ENCODE data around the gene SPINDOC. TPM values are rescaled to one million over a fixed set of nuclear protein-coding genes. Genes with fewer than 3 reads are reported as not detected.

Gene SPINDOC
- total RNA-seq, 2 donors from 2014 or later = 96.1 to 103 TPM

DNA sequence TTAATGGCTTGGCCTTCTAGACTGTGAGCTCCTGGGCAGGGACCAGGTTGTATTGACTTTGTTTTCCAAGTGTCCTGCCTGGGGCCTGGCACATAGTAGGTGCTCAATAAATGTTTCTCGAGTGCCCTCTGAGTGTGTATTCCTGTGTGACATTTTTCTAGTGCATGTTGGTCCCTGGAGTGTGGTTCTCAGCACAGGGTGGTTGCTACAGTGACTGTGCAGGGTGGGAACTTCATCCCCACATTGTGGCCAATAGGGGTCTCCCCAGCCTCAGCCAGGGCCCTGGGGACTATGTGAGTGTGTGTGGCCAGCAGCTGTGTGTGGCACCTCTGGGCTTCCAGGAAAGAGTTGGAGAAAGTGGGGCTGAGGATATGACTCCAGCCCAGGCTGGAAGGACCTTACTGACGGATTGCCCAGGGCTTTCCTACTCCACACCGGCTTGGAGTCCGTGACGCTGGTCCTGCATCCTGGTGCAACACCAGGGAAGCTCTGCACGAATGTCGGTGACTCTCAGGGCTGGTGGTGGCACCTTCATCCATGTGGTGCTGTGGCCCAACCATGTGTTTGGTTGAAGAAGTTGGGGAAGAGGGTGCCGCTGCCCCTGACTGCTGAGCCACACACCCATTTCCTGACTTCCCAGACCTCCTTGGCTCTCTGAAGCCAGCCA, 16.7 kb downstream of the SPINDOC start:
- peak overlapping the region; percentile 27 for H3K27ac Mint-ChIP-seq
- H3K27ac ChIP-seq (ENCODE audit: low read depth, low read length) = no peak overlapping the region
- TF ChIP-seq, protein P1, sequence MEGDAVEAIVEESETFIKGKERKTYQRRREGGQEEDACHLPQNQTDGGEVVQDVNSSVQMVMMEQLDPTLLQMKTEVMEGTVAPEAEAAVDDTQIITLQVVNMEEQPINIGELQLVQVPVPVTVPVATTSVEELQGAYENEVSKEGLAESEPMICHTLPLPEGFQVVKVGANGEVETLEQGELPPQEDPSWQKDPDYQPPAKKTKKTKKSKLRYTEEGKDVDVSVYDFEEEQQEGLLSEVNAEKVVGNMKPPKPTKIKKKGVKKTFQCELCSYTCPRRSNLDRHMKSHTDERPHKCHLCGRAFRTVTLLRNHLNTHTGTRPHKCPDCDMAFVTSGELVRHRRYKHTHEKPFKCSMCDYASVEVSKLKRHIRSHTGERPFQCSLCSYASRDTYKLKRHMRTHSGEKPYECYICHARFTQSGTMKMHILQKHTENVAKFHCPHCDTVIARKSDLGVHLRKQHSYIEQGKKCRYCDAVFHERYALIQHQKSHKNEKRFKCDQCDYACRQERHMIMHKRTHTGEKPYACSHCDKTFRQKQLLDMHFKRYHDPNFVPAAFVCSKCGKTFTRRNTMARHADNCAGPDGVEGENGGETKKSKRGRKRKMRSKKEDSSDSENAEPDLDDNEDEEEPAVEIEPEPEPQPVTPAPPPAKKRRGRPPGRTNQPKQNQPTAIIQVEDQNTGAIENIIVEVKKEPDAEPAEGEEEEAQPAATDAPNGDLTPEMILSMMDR (conservative IDR thresholded peaks at IDR 0.05) = peak; percentile 69
- H3K9me3 Mint-ChIP-seq = no peaks in the 10 kb centered on the region
- H3K27me3 Mint-ChIP-seq (ENCODE audit: insufficient read depth) = no peaks in the 10 kb centered on the region
- peaks cover 19% of the 10 kb centered on the region for H3K36me3 ChIP-seq (ENCODE audit: control insufficient read depth, insufficient read depth, low read length)
- WGBS, 2 experiments (ENCODE audit: insufficient coverage in 1 of 2, insufficient read length in 1 of 2) = 93 to 100% methylated on average over 5 to 7 of the region's 8 CpGs
- no peaks in the 10 kb centered on the region for H3K27me3 ChIP-seq (ENCODE audit: control insufficient read depth, insufficient read depth, low read length, poor library complexity, severe bottlenecking)
- peak; percentile 83 for DNase-seq
- H3K9ac ChIP-seq (ENCODE audit: extremely low read depth, low read length, poor library complexity, severe bottlenecking) = no peak overlapping the region
- H3K4me3 Mint-ChIP-seq = no peak overlapping the region
- H3K36me3 Mint-ChIP-seq (ENCODE audit: low read depth) = peaks cover 24% of the 10 kb centered on the region
- no peaks in the 10 kb centered on the region for H3K9me3 ChIP-seq (ENCODE audit: control insufficient read depth, low read length)
- H3K4me3 ChIP-seq (ENCODE audit: low read length) = no peak overlapping the region
- H3K4me1 Mint-ChIP-seq = no peaks in the 10 kb centered on the region
- no peaks in the 10 kb centered on the region for H3K4me1 ChIP-seq (ENCODE audit: control insufficient read depth, insufficient read depth, low read length)

DNA sequence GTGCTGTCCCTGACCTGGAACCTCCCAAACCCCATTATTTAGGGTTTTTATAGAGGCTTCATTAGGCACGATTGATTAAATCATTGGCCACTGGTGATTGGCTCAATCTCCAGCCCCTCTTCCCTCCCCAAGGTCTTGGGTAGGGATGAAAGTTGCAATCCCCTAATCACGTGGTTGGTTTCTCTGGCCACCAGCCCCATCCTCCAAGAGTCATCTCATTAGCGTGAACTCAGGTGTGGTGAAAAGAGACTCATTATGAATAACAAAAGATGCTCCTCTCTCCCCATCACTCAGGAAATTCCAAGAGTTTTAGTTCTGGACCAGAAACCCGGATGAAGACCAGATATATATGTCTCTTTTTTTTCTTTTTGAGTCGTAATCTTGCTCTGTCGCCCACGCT, 18.1 kb downstream of the SPINDOC start:
- Mint-ChIP-seq H3K4me3 (no peak overlapping the region), H3K27ac (no peak overlapping the region), H3K36me3 (ENCODE audit: low read depth) (peaks cover 12% of the 10 kb centered on the region), H3K4me1 (no peaks in the 10 kb centered on the region), H3K9me3 (no peaks in the 10 kb centered on the region), H3K27me3 (ENCODE audit: insufficient read depth) (no peaks in the 10 kb centered on the region)
- Histone ChIP-seq H3K9me3 (ENCODE audit: control insufficient read depth, low read length) (no peaks in the 10 kb centered on the region), H3K36me3 (ENCODE audit: control insufficient read depth, insufficient read depth, low read length) (peaks cover 5% of the 10 kb centered on the region), H3K27ac (ENCODE audit: low read depth, low read length) (no peak overlapping the region), H3K27me3 (ENCODE audit: control insufficient read depth, insufficient read depth, low read length, poor library complexity, severe bottlenecking) (no peaks in the 10 kb centered on the region), H3K4me1 (ENCODE audit: control insufficient read depth, insufficient read depth, low read length) (no peaks in the 10 kb centered on the region), H3K9ac (ENCODE audit: extremely low read depth, low read length, poor library complexity, severe bottlenecking) (no peak overlapping the region), H3K4me3 (ENCODE audit: low read length) (no peak overlapping the region)
- no peak for DNase-seq
- 75 to 84% methylated on average over 5 to 7 of the region's 7 CpGs for whole genome bisulfite sequencing, 2 experiments (ENCODE audit: insufficient coverage in 1 of 2, insufficient read length in 1 of 2)
- TF ChIP-seq, protein P1 (conservative IDR thresholded peaks at IDR 0.05) = no peak

DNA sequence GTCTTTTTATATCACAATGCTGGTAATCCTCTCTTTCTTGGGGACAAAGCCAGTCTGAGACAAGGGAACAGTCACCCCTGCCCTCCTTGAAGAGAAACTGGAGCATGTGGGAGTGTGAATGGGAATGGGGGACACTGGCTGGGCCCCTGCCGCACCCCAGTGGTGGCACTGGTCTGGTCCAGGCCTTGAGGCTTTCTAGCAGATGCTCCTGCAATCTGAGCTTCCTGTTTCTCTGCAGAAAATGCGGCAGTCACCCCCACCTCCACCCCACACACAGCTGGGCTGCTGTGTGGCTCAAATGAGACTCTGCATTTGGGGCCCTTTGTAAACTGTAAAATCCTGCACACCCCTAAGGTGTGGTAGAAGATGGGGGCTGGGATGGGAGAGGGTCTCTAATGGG, 19.1 kb downstream of the SPINDOC start:
- H3K9me3 ChIP-seq (ENCODE audit: control insufficient read depth, low read length) = no peaks in the 10 kb centered on the region
- Mint-ChIP-seq H3K4me1 (no peaks in the 10 kb centered on the region), H3K27me3 (ENCODE audit: insufficient read depth) (no peaks in the 10 kb centered on the region), H3K27ac (no peak overlapping the region), H3K9me3 (no peaks in the 10 kb centered on the region), H3K36me3 (ENCODE audit: low read depth) (peaks cover 7% of the 10 kb centered on the region), H3K4me3 (no peak overlapping the region)
- H3K4me1 ChIP-seq (ENCODE audit: control insufficient read depth, insufficient read depth, low read length) = no peaks in the 10 kb centered on the region
- no peak for DNase-seq
- 82% methylated on average over 2 of the region's 2 CpGs; no CpG with 5 or more reads in 1 of the 2 experiments for WGBS, 2 experiments (ENCODE audit: insufficient coverage in 1 of 2, insufficient read length in 1 of 2)
- no peak overlapping the region for H3K4me3 ChIP-seq (ENCODE audit: low read length)
- H3K36me3 ChIP-seq (ENCODE audit: control insufficient read depth, insufficient read depth, low read length) = no peaks in the 10 kb centered on the region
- no peaks in the 10 kb centered on the region for H3K27me3 ChIP-seq (ENCODE audit: control insufficient read depth, insufficient read depth, low read length, poor library complexity, severe bottlenecking)
- no peak overlapping the region for H3K9ac ChIP-seq (ENCODE audit: extremely low read depth, low read length, poor library complexity, severe bottlenecking)
- no peak overlapping the region for H3K27ac ChIP-seq (ENCODE audit: low read depth, low read length)
- TF ChIP-seq, protein P1 (conservative IDR thresholded peaks at IDR 0.05) = no peak
